Neural progenitor cell (in vitro differentiated cells): ENCODE results near the gene STARD3NL.

ENCODE experiments used
- CTCF ChIP-seq: fragments of 200-600 bp; sonication (generic); IDR thresholded peaks from 2 replicates; pipeline ENCODE4 v1.5.1; 2017; ENCODE audit warnings: antibody characterized with exemption, mild to moderate bottlenecking
- EZH2 ChIP-seq: fragments of 200-600 bp; sonication (generic); IDR thresholded peaks from 2 replicates; pipeline ENCODE4 v1.6.1; 2017; ENCODE audit warnings: antibody characterized with exemption, mild to moderate bottlenecking, moderate library complexity

GRCh38 chr7:38178695-38179344, 775 bp downstream of the STARD3NL start:
- TF ChIP-seq CTCF, result no peak
- no peak for TF ChIP-seq EZH2
